Measurements from ENCODE around the gene TIGD7.
A peak's percentile ranks its signal among the peaks of the same experiment; 100 is the strongest.
"Not testable (repeated sequence)": the region's sequence is repeated elsewhere in the genome, so short reads cannot be mapped to it uniquely, and the experiment has no call there.

The TIGD7 gene

DNA sequence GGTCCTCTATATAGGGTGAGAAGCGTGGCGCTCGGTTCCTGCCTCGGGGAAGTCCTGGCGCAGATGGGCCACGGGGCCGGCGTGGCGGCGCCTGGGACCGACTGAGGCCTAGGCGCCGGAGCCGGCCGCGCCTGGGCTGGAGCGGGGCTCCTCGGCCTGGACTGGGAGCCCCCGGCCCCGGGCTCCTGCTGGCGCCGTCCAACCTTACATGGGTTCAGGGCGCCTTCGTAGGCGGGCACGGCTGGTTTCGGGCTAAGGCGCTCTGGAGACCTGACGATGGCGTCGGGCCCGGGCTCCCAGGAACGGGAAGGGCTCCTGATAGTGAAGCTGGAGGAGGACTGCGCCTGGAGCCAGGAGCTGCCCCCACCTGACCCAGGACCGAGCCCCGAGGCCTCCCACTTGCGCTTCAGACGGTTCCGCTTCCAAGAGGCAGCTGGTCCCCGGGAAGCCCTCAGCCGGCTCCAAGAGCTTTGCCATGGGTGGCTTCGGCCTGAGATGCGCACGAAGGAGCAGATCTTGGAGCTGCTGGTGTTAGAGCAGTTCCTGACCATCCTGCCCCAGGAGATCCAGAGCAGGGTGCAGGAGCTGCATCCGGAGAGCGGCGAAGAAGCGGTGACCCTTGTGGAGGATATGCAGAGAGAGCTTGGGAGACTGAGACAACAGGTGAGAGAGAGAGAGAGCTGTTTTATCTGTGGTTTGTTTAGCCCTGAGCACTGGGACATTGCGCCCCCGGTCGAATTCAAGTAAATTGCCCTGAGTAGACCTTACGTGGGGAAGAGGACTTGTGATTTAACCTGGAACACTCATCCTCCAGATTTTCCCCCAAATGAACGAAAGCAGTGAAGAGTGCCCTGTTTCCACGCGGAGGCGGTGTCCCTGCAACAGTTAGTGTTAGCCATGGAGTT, 21.4 kb downstream of the TIGD7 start:
- Histone ChIP-seq H3K36me3 (ENCODE audit: control insufficient read depth in 1 of 2, insufficient read depth in 2 of 2, low read length in 2 of 2) (peaks cover 25 to 34% of the 10 kb centered on the region in 2 donors), H3K4me3 (ENCODE audit: low read depth in 1 of 2, low read length in 2 of 2) (peak overlapping the region; percentile 93 to 99)

GRCh38 chr16:3282730-3283542, 22.3 kb downstream of the TIGD7 start, which contains the start of gene ZNF263:
ZNF263 (plus strand) TSS chr16:3283491; CDS start chr16:3283819, 328 bp downstream.
- Histone ChIP-seq H3K36me3 (ENCODE audit: control insufficient read depth in 1 of 2, insufficient read depth in 2 of 2, low read length in 2 of 2) (peaks cover 19 to 26% of the 10 kb centered on the region in 2 donors), H3K27ac (ENCODE audit: low read depth, low read length) (peak within 1 kb of the TSS; percentile 100), H3K9me3 (ENCODE audit: control insufficient read depth in 1 of 2, low read length in 2 of 2) (peaks cover 8 to 23% of the 10 kb centered on the region in 2 donors), H3K4me3 (ENCODE audit: low read depth in 1 of 2, low read length in 2 of 2) (peak within 1 kb of the TSS; percentile 93 to 99), H3K27me3 (ENCODE audit: control insufficient read depth in 1 of 2, insufficient read depth in 2 of 2, low read length in 2 of 2) (no peaks in the 10 kb centered on the region), H3K9ac (ENCODE audit: low read depth in 1 of 2, low read length in 2 of 2) (peak within 1 kb of the TSS; percentile 90 to 94), H3K4me1 (ENCODE audit: control insufficient read depth in 1 of 2, insufficient read depth in 2 of 2, low read length in 2 of 2) (peaks cover 15 to 22% of the 10 kb centered on the region in 2 donors)

More for the DNA sequence above, 21.4 kb downstream of the TIGD7 start:
- Histone ChIP-seq H3K27ac (ENCODE audit: low read depth, low read length) (peak overlapping the region; percentile 100), H3K27me3 (ENCODE audit: control insufficient read depth in 1 of 2, insufficient read depth in 2 of 2, low read length in 2 of 2) (no peaks in the 10 kb centered on the region), H3K9me3 (ENCODE audit: control insufficient read depth in 1 of 2, low read length in 2 of 2) (peaks cover 14 to 31% of the 10 kb centered on the region in 2 donors), H3K9ac (ENCODE audit: low read depth in 1 of 2, low read length in 2 of 2) (peak overlapping the region; percentile 90 to 94), H3K4me1 (ENCODE audit: control insufficient read depth in 1 of 2, insufficient read depth in 2 of 2, low read length in 2 of 2) (peaks cover 15 to 22% of the 10 kb centered on the region in 2 donors)

DNA sequence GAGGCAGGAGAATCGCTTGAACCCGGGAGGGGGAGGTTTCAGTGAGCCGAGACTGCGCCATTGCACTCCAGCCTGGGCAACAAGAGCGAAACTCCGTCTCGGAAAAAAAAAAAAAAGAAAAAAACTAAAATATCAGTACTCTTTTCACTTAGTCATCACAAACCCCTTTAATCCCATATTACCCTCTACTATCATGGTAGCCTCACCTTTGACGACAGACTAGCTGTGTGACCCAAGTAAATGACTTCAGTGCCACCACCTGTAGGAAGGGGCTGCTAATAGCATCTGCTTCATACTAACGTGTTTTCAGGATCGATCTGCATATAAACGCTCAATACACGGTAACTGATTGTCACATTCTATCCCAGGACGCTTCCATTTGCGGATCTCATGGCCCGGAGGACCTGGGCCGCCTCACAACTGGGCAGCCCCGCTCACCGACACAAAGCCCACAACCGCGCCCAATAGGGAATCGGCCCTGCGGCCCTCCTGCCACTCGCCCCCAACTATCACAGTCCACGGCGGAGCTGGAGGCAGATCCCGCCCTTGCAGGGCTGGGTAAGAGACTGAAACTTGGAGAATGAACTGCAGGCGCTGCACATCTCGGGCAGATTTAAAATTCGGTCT, 23.0 kb downstream of the TIGD7 start:
- H3K27ac ChIP-seq (ENCODE audit: low read depth, low read length): peak overlapping the region; percentile 100
- peaks cover 15 to 22% of the 10 kb centered on the region in 2 donors for H3K4me1 ChIP-seq (ENCODE audit: control insufficient read depth in 1 of 2, insufficient read depth in 2 of 2, low read length in 2 of 2)
- H3K27me3 ChIP-seq (ENCODE audit: control insufficient read depth in 1 of 2, insufficient read depth in 2 of 2, low read length in 2 of 2): no peaks in the 10 kb centered on the region
- peak overlapping the region; percentile 90 to 94 for H3K9ac ChIP-seq (ENCODE audit: low read depth in 1 of 2, low read length in 2 of 2)
- H3K4me3 ChIP-seq (ENCODE audit: low read depth in 1 of 2, low read length in 2 of 2): peak overlapping the region; percentile 93 to 99
- H3K9me3 ChIP-seq (ENCODE audit: control insufficient read depth in 1 of 2, low read length in 2 of 2): peaks cover 8 to 20% of the 10 kb centered on the region in 2 donors
- H3K36me3 ChIP-seq (ENCODE audit: control insufficient read depth in 1 of 2, insufficient read depth in 2 of 2, low read length in 2 of 2): peaks cover 19 to 22% of the 10 kb centered on the region in 2 donors

- H3K4me3 ChIP-seq (ENCODE audit: low read depth in 1 of 2, low read length in 2 of 2): no peak overlapping the region
- no peaks in the 10 kb centered on the region for H3K27me3 ChIP-seq (ENCODE audit: control insufficient read depth in 1 of 2, insufficient read depth in 2 of 2, low read length in 2 of 2)
- no peak overlapping the region for H3K9ac ChIP-seq (ENCODE audit: low read depth in 1 of 2, low read length in 2 of 2)
- H3K4me1 ChIP-seq (ENCODE audit: control insufficient read depth in 1 of 2, insufficient read depth in 2 of 2, low read length in 2 of 2): peaks cover 15 to 22% of the 10 kb centered on the region in 2 donors
- no peak overlapping the region for H3K27ac ChIP-seq (ENCODE audit: low read depth, low read length)
- H3K9me3 ChIP-seq (ENCODE audit: control insufficient read depth in 1 of 2, low read length in 2 of 2): peaks cover 7 to 13% of the 10 kb centered on the region in 2 donors
- peaks cover 11 to 14% of the 10 kb centered on the region in 2 donors for H3K36me3 ChIP-seq (ENCODE audit: control insufficient read depth in 1 of 2, insufficient read depth in 2 of 2, low read length in 2 of 2)
Observed at GRCh38 chr16:3281222-3281820, 23.9 kb downstream of the TIGD7 start.

DNA sequence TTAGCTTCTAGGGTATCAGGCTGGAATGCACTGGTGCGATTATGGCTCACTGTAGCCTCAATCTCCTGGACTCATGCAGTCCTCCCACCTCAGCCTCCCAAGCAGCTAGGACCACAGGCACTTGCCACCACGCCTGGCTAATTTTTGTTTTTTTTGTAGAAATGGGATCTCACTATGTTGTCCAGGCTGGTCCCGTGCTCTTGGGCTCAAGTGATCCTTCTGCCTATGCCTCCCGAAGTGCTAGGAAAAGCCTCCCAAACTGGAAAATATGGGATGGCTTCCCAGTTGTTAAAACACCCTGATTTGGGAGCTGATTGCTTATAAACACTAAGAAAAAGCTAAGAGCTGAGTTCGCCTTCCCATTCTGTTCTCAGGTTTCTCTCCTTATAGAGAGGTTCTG, 28.6 kb downstream of the TIGD7 start:
- Histone ChIP-seq H3K27ac (ENCODE audit: low read depth, low read length) (no peak overlapping the region), H3K9me3 (ENCODE audit: control insufficient read depth in 1 of 2, low read length in 2 of 2) (no peaks in the 10 kb centered on the region), H3K4me1 (ENCODE audit: control insufficient read depth in 1 of 2, insufficient read depth in 2 of 2, low read length in 2 of 2) (no peaks in the 10 kb centered on the region), H3K36me3 (ENCODE audit: control insufficient read depth in 1 of 2, insufficient read depth in 2 of 2, low read length in 2 of 2) (no peaks in the 10 kb centered on the region), H3K27me3 (ENCODE audit: control insufficient read depth in 1 of 2, insufficient read depth in 2 of 2, low read length in 2 of 2) (no peaks in the 10 kb centered on the region), H3K4me3 (ENCODE audit: low read depth in 1 of 2, low read length in 2 of 2) (no peak overlapping the region), H3K9ac (ENCODE audit: low read depth in 1 of 2, low read length in 2 of 2) (no peak overlapping the region)

DNA sequence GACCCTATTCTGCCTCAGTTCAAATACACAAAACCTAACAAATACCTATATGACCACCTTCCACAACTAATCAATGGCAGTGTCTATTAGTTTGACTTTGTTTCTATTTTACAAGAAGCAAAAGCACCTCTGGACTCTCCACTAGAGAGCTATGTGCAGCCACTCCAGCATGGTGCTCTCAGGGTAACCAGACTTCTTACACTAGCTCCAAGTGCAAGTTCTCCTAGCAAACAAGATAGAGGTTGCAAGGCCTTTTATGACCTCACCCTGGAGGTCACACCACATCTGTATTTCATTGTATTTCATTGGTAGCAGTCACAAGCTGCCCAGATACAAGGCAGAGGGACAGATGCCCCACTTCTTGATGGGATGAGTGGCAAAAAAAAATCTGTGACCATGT, 30.3 kb downstream of the TIGD7 start:
- H3K4me3 ChIP-seq (ENCODE audit: low read depth in 1 of 2, low read length in 2 of 2): no peak overlapping the region

DNA sequence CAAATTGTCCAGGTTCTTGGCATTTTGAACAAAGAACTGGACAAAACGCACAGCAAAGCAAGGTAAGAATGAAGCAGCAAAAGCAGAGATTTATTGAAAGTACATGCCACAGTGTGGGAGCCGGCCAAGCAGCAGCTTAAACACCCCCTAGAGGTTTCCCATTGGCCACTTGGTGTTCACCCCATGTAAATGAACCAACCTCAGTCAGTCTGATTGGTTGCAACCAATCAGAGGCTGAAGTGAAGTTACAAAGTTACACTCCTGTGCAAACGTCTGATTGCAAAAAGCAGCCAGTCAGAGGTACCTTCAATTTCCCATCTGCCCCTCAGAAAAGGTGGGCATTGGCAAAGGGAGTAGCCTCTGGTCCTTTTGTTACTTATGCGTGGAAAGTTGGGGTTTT, 30.7 kb downstream of the TIGD7 start:
- no peaks in the 10 kb centered on the region for H3K9me3 ChIP-seq (ENCODE audit: control insufficient read depth in 1 of 2, low read length in 2 of 2)
- H3K9ac ChIP-seq (ENCODE audit: low read depth in 1 of 2, low read length in 2 of 2): no peak overlapping the region
- H3K4me1 ChIP-seq (ENCODE audit: control insufficient read depth in 1 of 2, insufficient read depth in 2 of 2, low read length in 2 of 2): no peaks in the 10 kb centered on the region
- H3K27ac ChIP-seq (ENCODE audit: low read depth, low read length): no peak overlapping the region
- H3K27me3 ChIP-seq (ENCODE audit: control insufficient read depth in 1 of 2, insufficient read depth in 2 of 2, low read length in 2 of 2): no peaks in the 10 kb centered on the region
- H3K4me3 ChIP-seq (ENCODE audit: low read depth in 1 of 2, low read length in 2 of 2): no peak overlapping the region
- H3K36me3 ChIP-seq (ENCODE audit: control insufficient read depth in 1 of 2, insufficient read depth in 2 of 2, low read length in 2 of 2): no peaks in the 10 kb centered on the region

More for the DNA sequence above, 30.3 kb downstream of the TIGD7 start:
- H3K9me3 ChIP-seq (ENCODE audit: control insufficient read depth in 1 of 2, low read length in 2 of 2): no peaks in the 10 kb centered on the region
- no peaks in the 10 kb centered on the region for H3K36me3 ChIP-seq (ENCODE audit: control insufficient read depth in 1 of 2, insufficient read depth in 2 of 2, low read length in 2 of 2)
- no peak overlapping the region for H3K9ac ChIP-seq (ENCODE audit: low read depth in 1 of 2, low read length in 2 of 2)
- no peaks in the 10 kb centered on the region for H3K27me3 ChIP-seq (ENCODE audit: control insufficient read depth in 1 of 2, insufficient read depth in 2 of 2, low read length in 2 of 2)
- H3K27ac ChIP-seq (ENCODE audit: low read depth, low read length): no peak overlapping the region
- H3K4me1 ChIP-seq (ENCODE audit: control insufficient read depth in 1 of 2, insufficient read depth in 2 of 2, low read length in 2 of 2): no peaks in the 10 kb centered on the region

- not testable (repeated sequence) for H3K4me1 ChIP-seq (ENCODE audit: control insufficient read depth in 1 of 2, insufficient read depth in 2 of 2, low read length in 2 of 2); H3K9me3 ChIP-seq (ENCODE audit: control insufficient read depth in 1 of 2, low read length in 2 of 2); H3K27me3 ChIP-seq (ENCODE audit: control insufficient read depth in 1 of 2, insufficient read depth in 2 of 2, low read length in 2 of 2); H3K36me3 ChIP-seq (ENCODE audit: control insufficient read depth in 1 of 2, insufficient read depth in 2 of 2, low read length in 2 of 2); H3K27ac ChIP-seq (ENCODE audit: low read depth, low read length); H3K9ac ChIP-seq (ENCODE audit: low read depth in 1 of 2, low read length in 2 of 2); H3K4me3 ChIP-seq (ENCODE audit: low read depth in 1 of 2, low read length in 2 of 2)
Observed at GRCh38 chr16:3271281-3271680, 33.9 kb downstream of the TIGD7 start.

GRCh38 chr16:3270718-3271117, 34.5 kb downstream of the TIGD7 start:
- H3K27ac ChIP-seq (ENCODE audit: low read depth, low read length); H3K27me3 ChIP-seq (ENCODE audit: control insufficient read depth in 1 of 2, insufficient read depth in 2 of 2, low read length in 2 of 2); H3K36me3 ChIP-seq (ENCODE audit: control insufficient read depth in 1 of 2, insufficient read depth in 2 of 2, low read length in 2 of 2); H3K4me1 ChIP-seq (ENCODE audit: control insufficient read depth in 1 of 2, insufficient read depth in 2 of 2, low read length in 2 of 2); H3K9ac ChIP-seq (ENCODE audit: low read depth in 1 of 2, low read length in 2 of 2); H3K4me3 ChIP-seq (ENCODE audit: low read depth in 1 of 2, low read length in 2 of 2); H3K9me3 ChIP-seq (ENCODE audit: control insufficient read depth in 1 of 2, low read length in 2 of 2): not testable (repeated sequence)
